HG03066 (cell line): Measurements from ENCODE around the gene ZNF286A.
"Not testable (repeated sequence)": the region's sequence is repeated elsewhere in the genome, so short reads cannot be mapped to it uniquely, and the experiment has no call there.

Experiments used
- ATAC-seq: cut with Tn5 transposase; IDR thresholded peaks from one replicate; pipeline ENCODE4 v1.9.1; 2021; ENCODE audit warnings: low read depth; ENCODE audit not compliant: unreplicated experiment

ZNF286A gene

DNA sequence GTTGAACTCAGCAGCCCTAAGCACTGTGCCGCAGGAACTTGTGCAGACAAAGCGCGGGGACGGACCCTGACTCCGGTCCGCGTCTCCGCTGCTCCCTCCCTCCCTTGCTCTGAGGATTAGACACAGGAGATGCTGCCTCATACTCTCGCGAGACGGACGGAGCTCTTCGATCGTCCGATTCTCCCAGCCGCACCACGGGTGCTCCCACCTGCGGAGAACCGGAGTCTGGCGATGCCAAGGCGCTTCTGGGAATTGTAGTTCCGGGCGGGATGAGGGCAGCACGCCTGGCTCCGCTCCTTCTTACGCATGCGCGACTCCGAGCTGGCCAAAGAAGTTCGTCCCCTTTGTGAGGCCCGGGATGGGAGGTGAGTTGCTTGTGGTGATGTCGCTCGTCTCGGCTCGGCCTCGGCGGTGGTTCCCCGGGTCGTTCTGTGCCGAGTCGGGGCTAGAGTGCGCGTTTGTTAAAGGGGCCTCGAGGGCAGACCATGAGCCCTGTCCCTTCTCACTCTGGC, at the start of gene ZNF286A:
TSS of gene ZNF286A (plus strand) at position 340 of the 512 bp plus-strand sequence. CDS start 578 bp downstream, outside the sequence.
- ATAC-seq, result peak; percentile 97

DNA sequence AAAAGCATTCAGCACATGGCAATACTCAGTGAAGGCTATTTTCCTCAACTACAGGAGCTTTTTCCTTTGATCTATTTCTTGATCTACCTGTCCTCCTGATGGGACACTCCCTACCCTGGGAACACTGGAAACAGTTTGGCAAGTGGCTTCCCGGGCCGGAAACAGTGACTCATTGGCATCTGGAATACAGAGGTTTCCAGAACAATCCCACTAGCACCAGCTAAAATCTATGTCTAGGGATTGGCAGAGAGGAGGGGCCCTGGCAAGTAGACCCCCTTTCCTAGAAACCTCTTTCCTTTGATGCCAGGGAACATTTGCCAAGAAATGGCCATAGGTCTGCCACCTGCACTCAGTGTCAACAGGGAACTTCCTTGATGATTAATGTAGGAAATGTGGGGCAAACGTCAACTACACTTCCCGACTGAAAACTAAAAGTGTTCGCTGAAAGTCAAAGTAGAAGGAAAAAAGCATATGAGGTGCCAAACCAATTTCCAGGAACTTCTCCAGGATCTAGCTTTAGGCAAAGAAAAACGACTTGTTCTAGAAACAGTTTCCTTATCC, 49.6 kb upstream of the ZNF286A start:
- no peak for ATAC-seq

DNA sequence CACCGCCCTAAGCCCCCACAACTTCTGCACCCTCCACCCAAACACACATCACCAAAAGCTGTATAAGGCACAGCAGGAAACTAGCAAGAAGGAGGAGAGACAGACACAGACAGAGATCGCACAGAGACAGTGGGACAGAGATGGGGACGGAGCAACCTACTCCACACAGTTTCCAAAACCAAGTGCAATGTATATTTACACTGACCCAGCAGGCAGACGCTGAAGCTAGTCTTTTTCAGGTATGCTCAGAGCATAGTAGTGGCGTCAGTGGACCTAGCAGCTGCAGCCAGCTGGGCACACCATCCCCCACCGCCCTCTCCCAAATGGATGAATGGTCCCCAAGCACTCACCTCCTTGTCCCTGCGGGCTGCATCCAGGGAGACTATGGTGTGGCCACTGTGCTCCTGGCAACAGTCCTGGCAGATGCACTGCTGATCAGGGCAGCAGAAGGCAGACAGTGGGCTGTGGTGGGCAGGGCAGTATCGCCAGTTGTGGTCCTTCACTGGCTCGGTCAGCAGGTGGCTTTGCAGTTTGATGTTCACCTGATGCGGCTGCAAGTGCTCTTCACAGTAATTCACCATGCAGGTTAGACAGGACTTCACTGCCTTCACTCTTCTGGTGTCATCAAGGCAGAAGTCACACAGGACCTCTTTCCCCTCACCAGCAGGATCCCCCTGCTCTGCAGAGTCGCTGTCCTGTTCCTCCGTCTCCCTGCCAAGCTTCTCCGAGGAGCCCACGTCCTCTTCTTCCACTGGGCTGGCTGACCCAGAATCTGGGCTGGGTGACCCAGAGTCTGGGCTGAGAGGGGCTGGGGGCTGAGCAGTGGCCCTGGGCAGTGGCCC, 48.6 kb upstream of the ZNF286A start:
- no peak for ATAC-seq

DNA sequence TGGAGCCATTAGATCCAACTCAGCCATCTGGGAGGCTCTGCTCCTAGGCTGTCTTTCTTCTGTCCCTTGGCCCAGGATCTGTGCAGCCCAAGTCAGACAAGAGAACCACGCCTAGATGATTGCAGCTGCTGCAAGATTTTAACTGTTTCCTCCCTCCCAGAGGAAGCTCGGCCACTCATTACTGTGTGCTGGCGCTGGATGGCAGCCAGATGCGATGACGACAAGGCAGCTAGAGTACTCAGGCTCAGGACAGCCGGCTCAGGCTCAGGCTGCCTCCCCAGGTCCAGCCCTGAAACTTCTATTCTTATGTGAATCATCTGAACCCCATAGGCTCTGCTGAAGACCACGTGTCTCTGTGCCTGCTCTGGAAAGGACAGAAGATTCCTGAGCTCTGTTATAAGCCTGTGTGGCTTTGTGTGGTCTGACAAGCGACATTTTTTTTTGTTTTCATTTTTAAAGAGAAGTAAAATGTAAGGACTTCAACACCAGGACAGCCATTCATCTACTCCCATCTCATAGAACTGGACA, 47.9 kb upstream of the ZNF286A start:
- peak; percentile 81 for ATAC-seq

DNA sequence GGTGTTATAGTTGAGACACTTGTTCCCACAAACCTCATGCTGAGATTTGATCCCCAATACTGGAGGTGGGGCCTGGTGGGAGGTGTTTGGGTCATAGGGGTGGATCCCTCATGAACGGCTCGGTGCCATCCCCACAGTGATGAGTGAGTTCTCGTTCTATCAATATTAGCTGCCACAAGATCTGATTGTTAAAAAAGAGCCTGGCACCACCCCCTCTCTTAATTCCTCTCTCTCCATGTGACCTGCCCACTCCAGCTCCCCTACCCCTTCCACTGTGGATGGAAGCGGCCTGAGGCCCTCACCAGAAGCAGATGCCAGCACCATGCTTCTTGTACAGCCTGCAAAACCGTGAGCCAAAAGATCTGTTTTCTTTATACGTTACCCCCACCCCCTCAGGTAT, 46.6 kb upstream of the ZNF286A start:
- ATAC-seq, result no peak

DNA sequence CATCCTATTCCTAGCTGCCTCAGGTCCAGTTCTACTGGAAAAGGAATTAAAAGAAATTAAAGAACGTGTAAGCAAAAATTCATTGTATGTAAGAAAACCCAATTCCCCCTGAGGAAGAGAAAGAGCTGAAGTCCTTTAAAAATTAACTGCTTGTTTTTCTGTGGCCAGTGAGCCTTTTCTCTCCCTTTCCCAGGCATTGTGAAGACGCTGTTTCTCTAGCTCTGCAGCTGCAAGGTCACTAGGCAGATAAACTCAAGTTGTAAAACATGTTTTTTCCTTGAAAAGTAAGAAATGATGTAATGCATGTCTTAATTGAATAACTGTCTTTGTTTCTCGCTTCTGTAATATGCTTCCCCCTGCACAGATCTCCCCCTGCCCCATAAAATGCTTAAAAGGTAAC, 45.2 kb upstream of the ZNF286A start:
- ATAC-seq, result not testable (repeated sequence)

DNA sequence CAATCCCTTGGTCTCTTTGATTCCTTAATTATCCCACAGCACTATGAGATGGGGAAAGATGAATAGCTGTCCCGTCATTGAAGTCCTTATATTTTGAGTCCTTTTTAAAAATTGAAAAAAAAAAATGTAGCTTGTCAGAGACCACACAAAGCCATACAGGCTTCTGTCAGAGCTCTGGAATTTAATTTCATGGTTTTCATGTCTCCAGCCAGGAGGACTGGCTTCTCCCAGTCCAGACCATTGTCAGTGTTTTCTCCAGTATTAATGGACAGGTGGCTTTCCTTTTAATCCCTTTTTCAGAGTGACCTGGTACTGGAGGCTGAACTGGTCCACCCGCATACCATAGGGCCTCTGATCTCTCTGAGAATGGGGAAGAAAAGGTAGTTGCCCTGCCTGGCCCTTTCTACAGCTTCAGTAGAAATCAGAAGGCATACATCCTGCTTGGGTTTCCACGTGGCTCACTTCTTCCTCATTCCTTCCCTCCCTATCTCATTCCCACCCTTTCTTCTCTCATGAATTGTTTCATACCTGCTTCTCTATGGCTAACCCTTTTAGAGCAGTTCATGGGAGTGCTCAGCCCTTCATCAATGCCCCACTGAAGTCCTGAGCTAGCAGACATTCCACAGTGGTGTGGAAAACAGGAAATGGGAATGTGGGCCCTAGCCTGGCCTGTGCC, 44.5 kb upstream of the ZNF286A start:
- no peak for ATAC-seq

DNA sequence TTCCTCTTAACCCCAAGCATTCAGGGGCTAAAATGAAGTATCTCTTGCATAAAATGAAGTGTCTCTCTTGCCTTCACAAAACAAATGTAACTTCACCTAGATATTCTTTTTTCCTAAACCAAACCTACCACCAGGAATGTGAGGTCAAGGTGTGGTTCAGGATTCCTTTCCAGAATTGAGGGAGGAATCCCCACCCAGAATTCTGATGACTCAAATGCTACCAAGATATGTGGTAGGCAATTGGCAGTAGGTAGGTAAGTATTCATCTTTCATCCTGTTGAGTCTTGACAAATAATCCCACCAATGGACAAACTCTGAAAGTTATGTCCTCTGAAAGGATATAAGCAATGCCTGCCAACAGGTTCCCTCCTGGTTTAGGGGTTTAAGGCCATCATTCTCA, 41.7 kb upstream of the ZNF286A start:
- no peak for ATAC-seq

DNA sequence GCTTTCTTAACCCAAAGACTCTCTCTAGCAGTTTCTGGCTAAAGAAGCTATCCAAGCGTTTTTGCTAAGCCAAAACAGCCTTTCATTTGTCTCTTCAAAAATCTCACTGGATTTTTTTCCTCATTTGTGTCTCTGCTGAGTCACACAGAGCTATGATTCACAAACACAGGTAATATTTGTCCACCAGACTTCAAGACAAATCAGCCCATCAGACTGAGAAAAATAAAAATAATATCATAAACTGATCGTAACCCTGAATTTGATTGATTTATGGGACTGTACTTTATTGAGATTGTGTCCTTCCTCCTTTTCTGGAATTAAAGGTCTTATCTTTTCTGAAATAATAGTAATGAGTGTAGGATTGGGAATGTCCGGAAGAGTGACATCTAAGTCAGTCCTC, 41.3 kb upstream of the ZNF286A start:
- ATAC-seq, result no peak

DNA sequence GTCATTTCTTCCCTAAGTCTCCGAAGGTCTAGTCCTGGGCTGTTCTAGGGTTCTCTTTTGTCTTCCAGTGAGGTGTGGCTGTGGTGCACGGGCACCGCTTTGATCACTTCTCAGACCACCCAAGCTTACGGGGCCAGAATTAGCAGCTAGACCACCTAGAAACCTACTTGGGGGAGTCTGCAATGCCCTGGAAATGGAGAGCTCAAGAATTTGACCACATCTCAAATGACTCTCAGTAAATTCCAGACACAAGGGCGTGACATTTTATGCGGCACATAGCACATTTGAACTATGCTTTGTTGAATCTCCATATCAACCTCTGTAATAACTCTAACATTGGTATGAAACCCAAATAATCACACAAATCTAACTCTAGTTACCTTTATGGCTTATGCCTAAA, 40.3 kb upstream of the ZNF286A start:
- ATAC-seq, result no peak

DNA sequence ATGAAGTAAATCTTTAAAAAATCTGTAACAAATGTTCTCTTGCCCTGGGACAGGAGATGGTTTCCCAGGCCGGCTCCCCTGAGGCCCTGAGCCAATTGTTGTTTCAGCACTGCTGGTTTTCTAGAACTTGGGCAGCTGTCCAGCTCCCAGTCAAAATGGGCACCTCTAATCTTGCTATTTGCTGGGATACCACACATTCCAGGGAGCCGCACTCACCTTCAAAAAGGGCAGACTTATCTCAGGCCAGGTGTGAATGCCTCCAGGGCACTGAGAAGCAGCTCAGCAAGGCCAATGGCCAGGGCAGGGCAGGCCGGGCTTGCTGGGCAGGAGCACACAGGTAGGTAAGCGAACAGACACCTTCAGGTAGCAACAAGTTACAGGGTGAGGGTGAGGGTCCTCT, 39.9 kb upstream of the ZNF286A start:
- ATAC-seq, result no peak

DNA sequence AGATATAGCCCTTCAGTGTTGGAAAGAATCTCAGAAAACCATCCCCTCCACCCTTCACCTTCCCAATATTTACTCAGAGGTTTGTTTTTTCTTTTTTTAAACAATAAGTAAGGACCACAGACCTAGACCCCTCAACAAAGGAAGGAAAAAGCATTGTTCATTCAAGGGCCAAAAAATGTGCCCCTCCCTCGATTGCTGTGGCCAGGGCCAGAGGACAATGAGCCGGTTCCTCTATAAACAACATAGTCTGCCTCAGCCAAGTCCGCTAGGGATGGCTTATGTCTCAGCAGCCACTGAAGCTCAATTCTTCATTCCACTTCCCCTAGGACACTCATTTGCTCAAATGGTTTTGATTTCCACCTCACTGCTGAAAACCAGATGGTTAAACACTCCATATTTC, 39.5 kb upstream of the ZNF286A start:
- ATAC-seq, result no peak

DNA sequence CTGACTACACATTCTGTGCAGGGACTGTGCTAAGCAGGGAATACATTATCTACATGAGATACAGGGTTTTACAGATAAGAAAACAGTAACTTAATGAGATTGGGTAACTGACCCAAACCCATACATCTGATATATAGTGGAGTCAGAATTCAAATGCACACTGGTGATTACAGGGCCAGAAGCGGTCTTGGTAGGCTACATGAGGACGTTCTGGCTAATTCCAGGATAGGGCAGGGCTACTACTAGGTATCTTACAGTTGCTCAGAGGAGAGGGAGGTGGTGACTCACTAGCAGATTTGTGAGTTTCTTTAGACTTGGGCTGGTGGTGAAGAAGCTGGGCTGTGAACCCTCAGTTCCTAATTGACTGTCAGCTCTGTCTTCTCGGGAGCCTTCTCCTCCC, 36.9 kb upstream of the ZNF286A start:
- ATAC-seq, result no peak

DNA sequence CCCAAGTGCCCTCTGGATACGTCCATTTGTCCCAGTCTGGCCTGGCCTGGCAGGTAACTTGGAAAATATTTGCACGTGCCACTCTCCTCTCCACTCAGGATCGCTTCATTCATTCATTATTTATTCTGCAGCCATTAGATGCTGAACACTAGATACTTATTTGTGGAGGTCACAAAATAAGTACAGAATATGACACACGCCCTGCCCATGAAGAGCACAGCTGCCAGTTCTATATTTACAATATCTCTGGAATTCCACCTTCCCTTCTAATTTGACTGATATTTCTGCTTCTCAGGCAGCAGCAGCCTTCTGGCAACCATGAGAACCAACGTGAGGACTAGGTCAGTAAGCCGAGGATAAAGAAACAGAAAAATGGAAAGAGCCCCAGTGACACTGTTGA, 36.4 kb upstream of the ZNF286A start:
- ATAC-seq, result no peak

DNA sequence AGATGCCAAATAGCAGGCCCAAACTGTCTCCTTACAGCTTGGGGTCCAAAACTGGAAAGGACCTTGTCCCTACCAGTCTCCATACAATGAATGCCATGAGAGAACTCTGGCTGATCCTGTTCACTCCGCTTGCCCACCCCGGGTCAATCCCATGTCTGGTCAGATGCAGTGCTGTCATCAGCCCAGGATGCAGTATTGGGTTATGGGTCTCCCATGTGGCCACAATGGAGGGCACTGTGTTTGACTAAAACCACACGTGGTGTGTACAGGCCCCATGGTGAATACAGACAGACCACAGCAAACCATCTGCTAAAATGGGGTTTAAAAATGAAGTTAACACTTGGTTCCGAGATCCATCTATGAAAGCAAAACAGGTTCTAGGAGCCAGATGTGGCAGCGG, 35.9 kb upstream of the ZNF286A start:
- no peak for ATAC-seq

DNA sequence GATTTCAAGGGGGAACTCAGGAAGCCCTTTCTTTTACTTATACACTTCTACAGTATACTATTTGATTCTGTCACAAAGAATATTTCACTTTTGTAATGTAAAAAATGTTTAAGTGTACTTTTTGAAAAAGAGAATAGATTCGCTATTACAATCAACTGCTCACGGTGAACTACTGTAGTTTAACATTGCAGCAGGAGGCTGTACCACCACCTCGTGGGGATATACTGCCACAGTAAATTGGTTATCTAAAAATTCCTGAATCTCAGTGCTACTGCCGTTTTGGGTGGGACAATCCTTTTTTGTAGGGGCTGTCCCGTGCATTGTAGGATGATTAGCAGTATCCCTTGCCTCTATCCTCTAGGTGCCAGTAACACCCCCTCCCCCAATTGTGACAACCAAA, 30.0 kb upstream of the ZNF286A start:
- ATAC-seq, result not testable (repeated sequence)

DNA sequence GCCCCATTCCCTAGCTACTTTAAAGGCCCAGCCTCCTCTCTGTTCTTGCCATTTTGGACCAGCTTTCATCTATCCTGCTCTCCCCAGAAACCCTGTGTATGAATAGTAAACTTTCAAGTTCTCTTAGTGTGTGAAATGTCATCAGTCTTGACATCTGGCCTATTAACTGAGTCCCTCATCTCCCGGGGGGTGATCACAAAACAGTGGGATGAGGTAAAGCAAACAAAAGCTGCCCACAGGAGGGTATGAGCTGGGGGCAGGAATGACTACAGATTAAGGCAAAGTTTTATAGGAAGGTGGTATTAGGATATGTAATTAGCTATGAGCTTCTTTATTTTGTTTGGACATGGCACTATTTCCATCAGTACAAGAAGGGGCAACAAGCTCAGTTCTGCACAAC, 24.9 kb upstream of the ZNF286A start:
- not testable (repeated sequence) for ATAC-seq

DNA sequence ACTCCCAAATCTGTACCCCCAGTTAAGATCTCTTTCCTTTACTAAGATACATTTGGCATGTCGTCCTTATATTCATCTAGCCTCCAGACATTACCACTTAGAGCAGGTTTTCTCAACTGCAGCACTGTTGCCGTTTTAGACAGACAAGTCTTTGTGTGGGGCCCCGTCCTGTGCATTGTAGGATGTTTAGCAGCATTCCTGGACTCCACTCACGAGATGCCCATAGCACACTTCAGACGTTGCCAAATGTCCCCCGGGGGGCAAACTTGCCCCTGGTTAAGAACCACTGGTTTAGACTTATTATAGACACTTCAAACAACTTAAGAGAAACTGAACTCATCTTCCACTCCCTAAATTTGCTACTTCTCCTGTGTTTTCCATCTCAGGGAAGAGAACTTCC, 23.6 kb upstream of the ZNF286A start:
- not testable (repeated sequence) for ATAC-seq

DNA sequence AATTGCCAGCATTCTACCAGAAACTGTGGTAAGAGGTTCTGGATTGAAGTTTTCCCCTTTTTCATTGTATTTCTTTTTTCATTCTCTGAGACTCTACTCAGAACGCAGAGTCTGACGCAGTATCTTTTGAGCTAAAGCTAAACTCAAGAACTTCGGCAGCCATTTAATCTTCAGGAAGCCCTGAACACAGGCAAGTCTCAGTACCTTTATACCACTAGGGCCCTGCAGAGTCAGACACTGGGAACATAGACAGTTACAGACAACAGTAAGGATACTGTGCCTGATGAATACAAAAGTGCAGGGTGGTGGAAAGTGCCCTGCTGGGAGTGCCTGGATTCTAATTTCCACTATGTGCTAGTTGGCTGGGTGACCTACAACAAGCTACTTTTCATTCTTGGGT, 16.4 kb upstream of the ZNF286A start:
- ATAC-seq, result not testable (repeated sequence)

DNA sequence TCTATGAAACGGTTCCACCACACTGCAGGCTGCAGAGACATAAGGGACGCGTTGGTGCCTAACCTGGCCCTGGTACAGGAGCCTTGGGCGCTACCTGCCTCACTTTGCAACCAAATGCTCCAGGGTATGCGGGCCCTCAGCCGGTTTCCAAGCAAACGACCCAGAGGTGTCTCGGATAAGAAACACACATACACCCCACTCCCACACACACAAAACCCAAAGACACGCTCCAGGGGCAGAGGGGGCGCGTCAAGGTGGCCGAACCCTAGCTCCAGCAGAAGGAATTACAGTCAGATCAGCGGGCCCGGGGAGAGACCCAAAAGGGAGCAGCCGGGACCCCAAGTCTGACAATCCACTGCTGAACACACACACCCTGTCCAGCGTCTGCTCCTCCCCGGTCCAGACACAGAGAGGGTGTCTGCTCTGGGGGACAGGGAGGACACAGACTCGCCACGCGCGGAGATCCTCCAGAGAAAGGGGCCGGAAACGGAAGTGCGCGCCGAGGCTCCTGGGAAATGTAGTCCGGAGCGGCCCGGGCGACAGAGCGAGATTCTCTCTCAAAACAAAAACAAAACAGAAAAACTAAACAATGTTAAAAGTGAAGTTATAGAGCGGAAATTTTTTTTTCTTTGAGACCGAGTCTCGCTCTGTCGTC, 15.6 kb upstream of the ZNF286A start, which contains the start of gene TRIM16:
TSS of gene TRIM16 (minus strand) at position 488 of the 655 bp plus-strand sequence. CDS start 32,702 bp downstream, outside the sequence.
- peak; percentile 85 for ATAC-seq

DNA sequence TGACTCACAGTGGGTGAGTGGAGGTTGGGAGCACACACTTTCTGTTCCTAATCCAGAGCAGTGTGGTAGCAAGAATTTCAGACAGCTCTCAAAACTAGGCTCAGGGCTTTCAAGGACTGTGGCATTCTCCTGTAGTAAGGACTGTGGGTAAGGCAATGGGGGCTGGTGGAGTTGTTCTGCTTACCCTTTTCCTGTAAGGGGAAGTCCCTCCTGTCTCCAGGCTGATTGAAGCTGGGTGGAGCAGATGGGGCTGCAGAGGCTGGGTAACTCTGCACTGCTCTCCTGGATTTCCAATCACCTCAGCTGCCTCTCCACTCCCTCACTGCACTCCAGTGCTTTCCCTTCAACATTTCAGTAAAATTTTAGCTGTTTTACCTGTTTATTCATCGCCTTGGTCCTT, 12.1 kb upstream of the ZNF286A start:
- not testable (repeated sequence) for ATAC-seq
